Measurements from ENCODE around the gene SNRNP48.
A peak's percentile ranks its signal among the peaks of the same experiment; 100 is the strongest.

The SNRNP48 gene

GRCh38 chr6:7604003-7604402 lies 14.0 kb downstream of the SNRNP48 start:
- DNase-seq: no peak

DNA sequence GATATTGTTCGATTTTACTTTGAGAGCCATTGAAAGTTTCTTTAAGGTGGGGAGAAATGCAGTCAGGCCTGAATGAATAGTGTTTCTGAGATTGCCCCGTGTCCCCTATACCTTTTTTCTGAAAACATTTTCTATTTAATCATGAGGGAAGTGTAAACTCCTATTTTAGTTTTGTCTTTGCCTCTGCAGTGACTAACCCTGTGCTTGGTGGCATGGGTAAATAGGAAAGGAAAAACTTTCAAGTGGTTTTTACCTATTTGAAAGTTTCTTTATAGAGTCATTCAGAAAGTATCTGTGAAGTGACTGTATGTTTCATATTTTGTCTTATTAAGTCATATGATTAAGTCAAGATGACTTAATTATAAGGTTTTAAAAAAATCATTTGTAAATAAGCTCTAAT lies 14.5 kb downstream of the SNRNP48 start:
- no peak for DNase-seq

GRCh38 chr6:7615611-7616383 lies 25.8 kb downstream of the SNRNP48 start:
- DNase-seq: peak; percentile 48

DNA sequence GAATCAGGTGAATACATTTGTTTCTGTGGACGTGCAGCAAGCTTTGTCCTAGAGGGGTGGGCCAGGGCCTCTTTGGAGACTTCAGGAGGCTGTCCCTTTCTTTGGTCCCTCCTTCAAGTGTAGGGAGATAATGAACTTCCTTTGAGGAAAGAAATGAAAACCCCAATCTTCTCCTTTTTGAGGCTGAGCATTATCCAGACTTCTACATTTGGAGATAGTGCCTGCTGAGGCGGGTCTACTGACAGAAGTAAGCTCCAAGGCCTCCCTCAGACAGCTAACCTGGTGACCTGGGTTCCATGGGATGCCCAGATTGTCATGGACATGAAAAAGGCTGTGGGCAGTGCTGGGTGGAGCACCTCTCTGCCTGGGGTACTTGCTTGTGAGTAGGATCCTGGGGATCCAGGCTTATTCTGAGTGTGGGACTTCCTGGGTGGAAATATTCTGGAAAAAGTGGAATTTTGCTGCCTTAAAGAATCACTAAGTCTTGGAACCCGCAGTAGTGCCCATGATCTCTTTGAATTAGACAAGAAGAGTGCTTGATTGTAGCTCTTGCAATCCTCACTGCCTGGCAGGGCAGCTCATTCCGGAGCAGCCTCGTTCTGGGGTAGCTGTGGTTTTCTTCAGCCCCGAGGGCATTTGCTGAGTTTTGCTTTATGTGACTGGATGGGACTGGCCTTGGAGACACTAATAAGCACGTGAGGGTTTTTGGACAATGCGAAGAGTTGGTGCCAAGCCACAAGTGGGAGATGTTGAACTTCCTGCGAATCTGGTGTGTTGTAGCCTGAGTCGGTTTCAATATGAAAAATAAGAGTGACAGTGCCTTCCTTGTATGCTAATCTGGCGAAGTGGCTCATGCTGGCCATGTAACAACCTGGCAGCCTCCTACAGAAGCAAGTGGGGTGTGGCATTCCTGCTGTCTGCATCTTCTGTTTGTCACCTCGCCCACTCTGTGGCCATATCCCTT lies 28.1 kb downstream of the SNRNP48 start:
- DNase-seq: peak; percentile 96

DNA sequence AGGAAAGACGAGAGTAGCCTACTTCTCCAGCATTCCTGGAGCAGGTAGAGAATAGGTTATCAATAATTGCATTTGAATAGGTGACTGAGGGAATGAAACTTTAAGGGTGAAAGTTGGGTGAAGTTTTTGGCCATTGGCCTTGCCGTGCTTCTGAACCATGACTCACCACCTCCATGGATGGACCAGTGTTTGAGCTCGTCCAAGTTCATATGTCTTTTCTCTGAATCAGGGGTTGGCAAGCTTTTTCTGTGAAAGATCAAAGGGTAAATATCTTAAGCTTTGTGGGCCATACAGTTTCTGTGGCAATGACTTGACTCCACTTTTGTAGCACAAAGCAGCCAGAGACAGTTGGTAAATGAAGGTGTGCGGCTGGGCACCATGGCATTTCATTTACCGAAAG lies 31.8 kb downstream of the SNRNP48 start:
- DNase-seq: no peak

DNA sequence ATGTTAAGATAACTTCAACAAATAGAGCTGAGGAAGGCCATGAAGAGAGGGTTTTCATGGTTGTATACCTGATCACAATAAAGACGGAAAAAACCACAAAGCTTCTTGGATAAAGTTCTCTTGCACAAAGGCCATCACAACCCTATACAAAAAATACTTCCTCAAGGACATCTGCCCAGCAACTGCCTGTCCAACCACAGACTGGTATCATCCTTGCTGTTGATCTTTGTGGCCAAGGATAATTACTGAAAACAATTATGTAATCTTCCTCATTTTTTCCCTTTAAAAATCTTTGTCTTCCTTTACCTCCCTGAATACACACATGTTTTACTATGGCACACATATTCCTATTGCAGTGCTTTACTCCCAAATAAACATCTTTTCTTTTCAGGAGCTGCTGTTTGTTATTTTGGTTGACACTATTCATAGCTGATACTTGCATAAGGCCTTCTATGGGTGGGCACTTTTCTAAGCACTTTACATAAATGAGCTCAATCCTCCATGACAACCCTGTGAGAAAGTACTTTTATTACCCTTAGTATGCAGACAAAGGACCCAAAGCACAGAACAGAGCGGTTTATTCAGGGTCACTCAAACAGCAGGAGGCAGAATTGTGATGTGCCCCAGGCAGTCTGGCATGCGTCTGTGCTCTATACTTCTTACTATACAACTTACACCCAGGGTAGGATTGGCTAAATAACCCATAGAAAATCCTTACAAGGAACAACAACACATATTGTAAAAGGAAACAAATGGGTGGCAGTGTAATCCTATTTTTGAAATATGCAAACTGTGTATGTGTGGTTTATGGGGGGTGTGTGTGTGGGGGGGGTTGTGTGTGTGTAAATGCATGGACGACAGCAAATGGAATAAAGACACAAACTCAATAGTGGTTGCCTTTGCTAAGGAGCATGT lies 35.1 kb downstream of the SNRNP48 start:
- peak; percentile 31 for DNase-seq

GRCh38 chr6:7628479-7628878 lies 38.5 kb downstream of the SNRNP48 start:
- DNase-seq: no peak

GRCh38 chr6:7628909-7629308 lies 38.9 kb downstream of the SNRNP48 start:
- no peak for DNase-seq

DNA sequence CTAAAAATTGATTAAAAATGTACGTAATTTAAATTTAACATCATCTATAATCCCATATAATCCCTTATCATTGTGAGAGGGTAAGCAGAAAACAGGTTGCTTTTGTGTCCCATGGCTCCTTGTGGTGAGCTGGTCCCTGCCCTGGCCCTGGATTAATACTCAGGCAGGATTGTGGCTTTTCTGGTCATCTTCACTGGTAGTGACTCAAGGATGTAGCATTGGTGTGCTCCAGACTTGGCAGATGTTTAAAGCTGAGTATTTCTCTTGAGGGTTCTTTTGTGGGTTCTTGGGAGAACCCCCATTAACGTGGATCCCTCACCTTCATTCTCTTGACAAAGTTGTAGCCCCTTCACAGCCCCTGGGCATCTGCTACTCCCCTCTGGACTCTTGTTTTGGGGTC lies 39.3 kb downstream of the SNRNP48 start:
- DNase-seq: no peak

- DNase-seq: no peak
Measured at GRCh38 chr6:7630792-7631191, 40.8 kb downstream of the SNRNP48 start.

GRCh38 chr6:7631466-7631865 lies 41.5 kb downstream of the SNRNP48 start:
- no peak for DNase-seq

DNA sequence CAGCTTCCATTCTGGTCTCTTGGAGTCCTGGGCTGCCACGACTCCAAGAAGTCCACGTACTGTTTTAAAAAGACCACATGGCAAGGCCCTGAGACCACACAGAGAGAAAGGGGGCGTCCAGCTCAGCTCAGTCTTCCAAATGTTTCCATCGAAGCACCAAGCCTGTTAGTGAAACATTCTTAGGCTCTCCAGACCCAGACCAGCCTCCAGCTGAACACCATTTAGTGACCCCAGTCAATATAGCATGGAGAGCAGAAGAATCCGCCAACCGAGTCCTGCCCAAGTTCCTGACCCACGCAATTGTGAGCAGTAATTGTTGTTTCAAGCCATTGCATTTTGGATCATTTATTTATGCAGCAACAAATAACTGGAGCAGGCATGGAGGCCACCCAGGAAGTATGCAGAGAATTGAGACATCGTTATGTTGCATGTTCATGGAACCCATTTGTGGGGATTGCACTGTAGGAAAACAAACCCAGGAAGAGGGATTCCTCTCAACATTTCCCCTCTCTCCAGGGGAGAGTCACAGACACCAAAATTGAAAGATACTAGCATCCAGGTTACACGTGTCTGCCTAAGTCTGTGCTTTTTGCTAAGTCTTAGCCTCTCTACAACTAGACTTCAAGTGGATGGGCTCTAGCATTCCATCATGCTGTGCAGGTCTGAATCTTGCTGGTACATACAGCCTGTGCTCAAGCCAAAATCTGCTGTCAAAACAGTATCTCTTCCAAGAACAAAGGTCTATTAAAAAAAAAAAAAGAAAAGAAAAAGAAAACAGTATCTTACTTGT lies 42.7 kb downstream of the SNRNP48 start:
- no peak for DNase-seq

GRCh38 chr6:7633361-7633760 lies 43.4 kb downstream of the SNRNP48 start:
- DNase-seq: no peak

DNA sequence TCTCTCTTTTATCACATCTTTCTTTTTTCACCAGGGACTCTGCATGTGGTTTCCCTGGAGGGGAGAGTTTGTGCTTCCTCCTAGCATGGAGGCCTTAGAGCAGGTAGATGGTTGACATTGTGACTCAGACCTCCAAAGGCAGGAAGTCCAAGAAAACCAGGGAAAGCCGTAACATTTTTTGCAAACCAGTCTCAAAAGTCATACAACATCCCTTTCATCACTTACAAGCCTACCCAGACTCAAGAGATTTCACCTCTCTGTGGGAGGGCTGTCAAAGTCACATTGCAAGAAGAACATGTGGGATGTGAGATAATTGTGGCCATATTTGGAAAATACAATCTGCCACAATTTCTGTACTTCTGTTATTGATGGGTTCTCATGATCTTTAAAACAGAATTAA lies 46.2 kb downstream of the SNRNP48 start:
- peak; percentile 1 for DNase-seq

GRCh38 chr6:7637533-7637932 lies 47.5 kb downstream of the SNRNP48 start:
- DNase-seq: no peak

DNA sequence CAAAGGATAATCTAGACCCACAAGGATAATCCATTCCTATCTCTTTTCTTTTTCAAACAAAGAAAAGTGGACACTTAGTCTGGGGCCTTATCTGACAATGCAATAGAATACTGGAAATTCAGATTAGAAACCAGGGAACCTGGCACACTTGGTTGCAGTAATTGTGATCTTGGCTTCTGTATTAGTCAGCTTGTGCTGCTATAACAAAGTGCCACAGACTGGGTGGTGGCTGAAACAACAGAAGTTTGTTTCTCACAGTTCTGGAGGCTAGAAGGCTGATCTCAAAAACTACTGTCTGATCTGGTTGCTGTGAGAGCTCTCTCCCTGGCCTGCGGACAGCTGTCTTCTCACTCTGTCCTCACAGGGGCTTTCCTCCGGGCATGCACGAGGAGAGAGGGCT lies 49.4 kb downstream of the SNRNP48 start:
- no peak for DNase-seq

DNA sequence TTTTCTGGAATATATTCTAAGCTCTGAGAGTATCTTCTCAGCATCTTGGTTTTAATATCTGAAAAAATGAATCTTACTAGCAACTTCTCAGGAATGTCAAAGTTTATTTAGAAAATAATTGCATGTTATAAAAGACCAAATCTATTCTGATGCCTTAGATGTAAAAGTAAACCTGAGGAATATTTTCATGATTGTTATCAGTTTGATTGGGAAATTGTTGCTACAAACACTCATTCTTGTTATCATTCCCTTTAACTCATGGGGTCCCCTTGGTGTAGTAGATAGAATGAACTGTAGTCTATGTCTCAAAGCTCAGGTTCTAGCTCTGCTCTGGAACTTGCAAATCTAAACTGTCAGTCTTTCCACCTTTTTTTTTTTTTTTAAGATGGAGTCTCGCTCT lies 50.0 kb downstream of the SNRNP48 start:
- DNase-seq: no peak

GRCh38 chr6:7640607-7641577 lies 50.9 kb downstream of the SNRNP48 start:
- DNase-seq: no peak

GRCh38 chr6:7642791-7643190 lies 52.8 kb downstream of the SNRNP48 start:
- DNase-seq: no peak

DNA sequence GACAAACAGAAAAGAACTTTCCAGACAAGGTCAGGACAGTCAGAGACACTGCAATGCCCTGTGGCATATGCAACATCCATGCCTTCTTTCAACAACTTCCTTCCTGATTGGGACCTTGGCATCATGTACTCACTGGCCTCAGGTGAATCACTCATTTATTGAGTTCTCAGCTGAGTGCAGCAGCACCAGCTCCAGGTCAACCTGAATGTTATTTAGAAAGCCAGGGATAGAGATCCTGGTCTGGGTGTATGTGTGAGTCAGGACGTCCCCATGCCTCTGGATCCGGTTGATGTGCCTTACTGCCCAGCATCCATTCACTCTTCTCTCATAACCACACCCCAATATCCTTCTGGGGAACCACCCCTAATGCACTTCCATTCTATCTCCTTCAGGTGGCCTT lies 54.4 kb downstream of the SNRNP48 start:
- peak; percentile 13 for DNase-seq

DNA sequence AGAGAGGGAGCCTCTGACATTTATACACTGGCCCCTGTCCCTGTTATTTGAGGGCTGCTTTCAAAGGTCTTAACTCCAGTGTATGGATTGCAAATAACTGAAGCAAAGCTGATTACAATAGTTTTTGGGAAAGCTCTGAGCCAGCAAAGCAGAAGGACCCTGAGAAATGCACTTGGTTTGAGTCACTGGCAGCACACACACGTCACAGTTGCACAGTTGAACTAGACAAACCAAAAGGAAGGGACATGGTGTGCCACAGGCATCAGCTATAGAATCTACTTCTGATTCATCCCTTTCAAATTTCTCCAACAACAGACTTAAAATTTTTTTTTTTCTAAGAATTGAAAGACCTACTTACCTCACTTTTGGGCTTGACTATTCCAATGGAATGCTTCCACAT lies 56.4 kb downstream of the SNRNP48 start:
- no peak for DNase-seq
